NCI-H524 treated with DMSO at 0.1 percent for 48 hours (cell line): ENCODE measurements around the gene TRPM8.

Experiments used
- DNase-seq: peaks from one replicate; lab custom pipeline; 2025; lab: John Stamatoyannopoulos, UW

The TRPM8 gene

GRCh38 chr2:233976087-233976486 lies 58.9 kb downstream of the TRPM8 start:
- DNase-seq, result no peak

DNA sequence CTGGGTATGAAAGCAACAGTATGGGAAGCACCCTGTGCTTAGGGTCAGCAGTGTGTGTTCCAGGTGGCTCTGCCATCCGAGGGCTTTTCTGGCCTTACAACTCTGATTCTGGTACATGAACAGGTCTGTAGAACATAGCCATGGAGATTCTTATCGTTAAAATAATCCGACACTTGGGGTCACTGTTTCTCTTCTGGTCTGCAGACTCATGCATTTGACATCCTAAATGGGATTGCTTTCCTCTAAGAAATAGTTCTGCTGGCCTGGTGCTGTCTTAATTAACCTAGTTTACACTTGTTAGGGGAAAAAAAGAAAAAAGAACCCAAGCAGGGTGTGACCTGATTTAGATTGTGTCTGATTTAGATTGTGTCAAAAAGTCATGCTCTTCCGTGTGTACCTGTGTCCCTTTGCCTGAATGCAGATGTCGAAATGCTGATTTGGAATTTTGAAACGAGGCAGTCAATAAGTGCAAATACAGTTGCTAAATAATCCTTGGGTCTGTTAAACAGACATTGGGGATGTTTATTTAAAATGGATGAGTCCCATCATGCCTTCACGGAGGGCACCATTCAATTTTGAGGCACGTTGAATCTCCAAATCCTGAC lies 59.6 kb downstream of the TRPM8 start:
- DNase-seq, result no peak

GRCh38 chr2:233977296-233977837 lies 60.2 kb downstream of the TRPM8 start:
- DNase-seq, result no peak

GRCh38 chr2:233979748-233980147 lies 62.6 kb downstream of the TRPM8 start:
- no peak for DNase-seq

DNA sequence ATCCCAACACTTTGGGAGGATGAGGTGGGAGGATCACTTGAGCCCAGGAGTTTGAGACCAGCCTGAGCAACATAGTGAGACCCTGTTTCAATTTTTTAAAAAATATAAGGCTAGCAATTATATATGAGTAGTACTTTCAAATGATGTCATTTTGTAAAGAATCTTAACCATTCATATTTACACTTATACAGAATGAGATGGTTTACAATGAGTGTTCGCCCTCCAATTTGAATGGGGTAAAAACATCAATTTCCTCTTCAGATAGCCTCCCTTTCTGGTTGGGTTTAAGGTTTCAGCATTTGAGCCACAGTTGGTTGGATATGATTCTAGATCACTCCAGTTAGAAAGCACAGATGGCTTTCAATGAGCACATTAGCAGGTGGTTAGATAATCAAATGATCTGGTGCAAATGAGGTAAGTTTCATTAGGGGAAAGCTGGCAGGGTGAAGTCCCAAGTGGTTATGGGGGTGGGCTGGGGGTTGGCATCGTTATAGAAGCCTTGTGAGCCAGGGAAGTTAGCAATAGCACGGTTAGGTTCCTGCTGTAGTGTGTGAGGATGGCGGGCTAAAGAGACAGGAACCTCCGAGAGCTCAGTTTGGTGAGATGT lies 63.9 kb downstream of the TRPM8 start:
- DNase-seq, result peak; percentile 74

DNA sequence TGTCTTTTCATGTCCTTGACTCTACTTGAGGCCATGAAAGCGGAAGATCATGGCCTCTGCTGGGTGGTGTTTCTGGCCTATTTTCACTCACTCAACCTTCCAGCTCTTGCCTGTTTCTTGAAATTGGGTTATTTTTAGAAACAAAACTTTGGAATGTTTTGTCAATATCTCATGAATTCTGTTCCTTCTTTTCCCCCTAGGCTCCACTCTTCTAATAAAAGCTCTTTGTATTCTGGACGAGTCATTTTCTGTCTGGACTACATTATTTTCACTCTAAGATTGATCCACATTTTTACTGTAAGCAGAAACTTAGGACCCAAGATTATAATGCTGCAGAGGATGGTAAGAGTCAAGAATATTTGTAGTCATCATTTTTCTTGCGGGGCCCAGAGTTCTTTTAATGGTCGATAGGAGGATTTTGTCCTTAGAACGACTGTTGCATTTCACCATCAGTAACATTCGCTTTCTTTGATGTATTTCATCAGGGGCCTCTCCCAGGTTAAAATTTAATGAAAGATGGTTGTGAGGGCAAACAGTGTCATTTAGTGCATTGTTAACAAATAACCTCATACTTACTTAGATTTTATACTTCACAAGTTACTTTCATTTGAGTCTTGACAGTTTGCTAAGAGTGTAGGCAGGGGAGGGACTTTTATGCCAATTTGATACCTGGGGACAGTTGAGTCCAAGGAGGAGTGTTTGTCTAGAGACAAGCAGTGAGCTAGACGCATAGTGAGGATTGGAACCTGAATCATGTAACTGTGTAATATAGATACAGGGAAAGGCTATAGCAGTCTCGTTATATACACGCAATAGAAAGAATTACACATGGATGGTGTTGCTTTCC lies 64.6 kb downstream of the TRPM8 start:
- DNase-seq, result no peak

DNA sequence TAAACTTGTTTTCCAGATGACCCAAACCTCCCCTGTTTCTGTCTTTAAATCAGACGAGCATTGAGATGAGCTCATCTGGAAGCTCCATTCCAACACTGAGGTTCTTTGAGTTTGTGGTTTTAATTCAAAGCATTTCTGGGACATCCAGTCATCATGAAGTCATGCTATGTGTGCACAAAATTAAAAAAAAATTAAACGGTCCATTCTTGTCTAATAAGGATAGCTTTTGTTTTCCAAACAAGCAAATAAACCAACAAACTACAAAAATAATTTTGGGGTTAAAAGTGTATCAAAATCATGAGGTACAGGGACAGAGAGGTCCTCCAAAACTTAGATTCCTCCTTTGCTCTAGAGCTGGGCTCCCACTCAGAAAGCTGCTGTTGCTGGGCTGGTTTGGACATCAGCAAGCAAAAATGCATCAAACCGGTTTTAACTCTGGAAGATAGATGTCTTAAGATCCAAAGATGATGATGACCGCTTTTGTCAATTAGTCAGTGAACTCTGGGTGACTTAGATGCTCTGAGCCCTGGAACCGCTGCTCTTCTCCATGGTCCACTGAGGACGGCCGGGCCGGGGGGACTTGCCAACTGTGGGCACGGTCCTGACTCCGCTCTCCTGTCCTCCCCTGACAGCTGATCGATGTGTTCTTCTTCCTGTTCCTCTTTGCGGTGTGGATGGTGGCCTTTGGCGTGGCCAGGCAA lies 65.4 kb downstream of the TRPM8 start:
- no peak for DNase-seq

GRCh38 chr2:233983445-233983844 lies 66.3 kb downstream of the TRPM8 start:
- DNase-seq, result no peak

- no peak for DNase-seq
Observed at GRCh38 chr2:233988581-233988980, 71.4 kb downstream of the TRPM8 start.

- DNase-seq, result peak; percentile 93
Observed at GRCh38 chr2:233989221-233989858, 72.2 kb downstream of the TRPM8 start.

GRCh38 chr2:233990261-233990798 lies 73.2 kb downstream of the TRPM8 start:
- DNase-seq, result no peak

DNA sequence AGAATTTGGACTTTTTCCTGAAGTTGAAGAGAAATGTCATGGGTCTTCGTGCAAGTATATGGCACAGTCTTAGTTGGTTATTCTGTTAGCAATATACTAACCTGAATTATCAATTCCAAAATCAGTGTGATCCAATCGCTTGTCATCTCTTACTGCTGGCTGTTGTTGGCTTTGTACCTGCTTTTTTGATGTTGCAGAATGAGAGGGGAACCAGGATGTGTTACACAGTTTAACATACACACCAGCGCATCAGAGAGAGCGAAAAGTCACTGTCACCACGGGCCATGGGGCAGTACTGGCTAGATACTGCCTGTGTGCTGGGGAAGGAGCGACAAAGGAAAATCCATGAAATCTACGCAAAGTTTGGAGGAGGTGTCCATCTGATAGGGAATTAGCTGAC lies 74.0 kb downstream of the TRPM8 start:
- DNase-seq, result no peak

- DNase-seq, result peak; percentile 53
Observed at GRCh38 chr2:233992513-233993217, 75.5 kb downstream of the TRPM8 start.

- DNase-seq, result no peak
Observed at GRCh38 chr2:233993461-233993860, 76.3 kb downstream of the TRPM8 start.

DNA sequence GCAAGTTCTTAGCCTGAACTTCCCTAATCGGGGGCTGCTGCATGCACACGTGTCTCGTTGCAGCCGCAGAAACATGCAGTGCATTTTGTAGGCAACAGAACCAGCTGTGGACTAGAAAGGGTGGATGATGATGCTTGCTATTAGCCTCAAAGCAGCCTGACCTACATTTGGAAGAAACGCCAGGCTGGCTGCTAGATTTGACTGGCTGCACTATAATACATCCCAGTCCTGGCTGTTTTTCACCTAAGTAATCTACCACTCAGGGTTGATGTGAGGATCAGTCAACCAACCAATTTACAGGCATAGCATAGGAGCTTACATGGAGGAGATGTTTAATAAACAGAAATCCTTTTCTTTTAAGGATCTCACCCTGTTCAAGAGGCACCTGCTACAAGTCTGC lies 77.0 kb downstream of the TRPM8 start:
- DNase-seq, result no peak

GRCh38 chr2:233996000-233996399 lies 78.8 kb downstream of the TRPM8 start:
- no peak for DNase-seq

GRCh38 chr2:233996461-233996860 lies 79.3 kb downstream of the TRPM8 start:
- no peak for DNase-seq

- DNase-seq, result no peak
Observed at GRCh38 chr2:233997707-233998106, 80.5 kb downstream of the TRPM8 start.

DNA sequence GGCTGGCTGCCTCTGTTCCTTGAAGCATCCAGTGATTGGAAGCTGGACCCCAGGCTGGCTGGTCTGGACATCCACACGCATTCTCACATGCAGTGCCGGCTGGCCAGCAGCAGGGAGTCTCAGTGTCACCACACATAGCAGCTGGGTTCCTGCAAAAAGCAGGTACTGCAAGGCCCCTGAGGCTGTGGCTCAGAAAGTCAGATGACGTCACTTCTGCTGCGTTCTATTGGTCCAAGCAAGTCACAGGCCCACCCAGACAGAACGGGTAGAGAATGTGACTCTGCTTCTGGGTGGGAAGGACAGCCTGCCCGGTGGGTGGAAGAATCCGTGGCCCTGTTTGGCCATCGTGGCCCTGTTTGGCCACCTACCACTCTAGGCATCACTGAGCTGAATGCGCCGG lies 82.0 kb downstream of the TRPM8 start:
- no peak for DNase-seq

DNA sequence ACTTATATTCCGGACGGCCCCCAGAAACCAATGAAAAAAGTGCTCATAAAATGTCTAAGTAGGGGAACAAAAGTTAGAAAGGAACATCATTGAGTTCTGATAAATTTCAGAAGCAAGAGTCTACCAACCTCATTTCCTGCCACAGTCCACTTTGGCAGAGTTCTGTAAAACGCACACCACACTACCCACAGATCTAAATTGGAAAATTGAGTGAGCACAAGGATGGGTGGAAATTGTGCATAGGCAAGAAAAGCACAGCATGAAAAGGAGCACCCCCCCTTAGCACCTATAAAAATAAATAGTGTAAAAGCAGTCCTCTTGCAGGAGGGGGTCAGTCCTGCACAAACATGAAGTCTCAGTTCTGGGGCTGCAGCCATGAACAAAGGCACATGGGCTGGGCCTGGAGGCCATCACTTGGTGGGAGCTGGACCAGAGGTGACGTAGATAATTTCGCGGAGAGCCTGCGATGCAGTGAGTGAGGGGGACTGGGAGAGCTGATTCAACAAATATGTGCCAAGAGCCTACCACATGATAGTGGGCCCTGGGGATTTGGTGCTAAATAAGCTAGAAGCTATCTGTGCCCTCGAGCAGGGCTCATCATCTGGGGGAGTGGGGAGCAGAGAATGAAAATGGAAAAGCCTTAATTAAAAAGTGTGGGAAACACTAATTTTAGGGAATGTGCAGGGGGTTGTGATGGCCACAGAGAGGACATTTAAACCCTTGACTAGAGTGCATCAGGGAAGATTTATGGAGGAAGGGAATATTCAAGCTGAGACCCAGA lies 84.4 kb downstream of the TRPM8 start:
- DNase-seq, result no peak
